ENCODE results near the gene RILP.

GRCh38 chr17:1647802-1648171, 1.9 kb downstream of the RILP start:
- no peak for TF ChIP-seq EP300 (IDR thresholded peaks at IDR 0.05)
- no peak for TF ChIP-seq POLR2A (IDR thresholded peaks at IDR 0.05)
